GM11168 (cell line): Measurements from ENCODE around the gene ING5.

Experiments
- in situ Hi-C: fragments of 300-500 bp; cut with MboI; formaldehyde crosslinking; loops from one replicate; pipeline ENCODE4 v1.12.0; 2022; ENCODE audit warnings: low sequenced_read_pairs; ENCODE audit not compliant: unreplicated experiment

ING5 gene

DNA sequence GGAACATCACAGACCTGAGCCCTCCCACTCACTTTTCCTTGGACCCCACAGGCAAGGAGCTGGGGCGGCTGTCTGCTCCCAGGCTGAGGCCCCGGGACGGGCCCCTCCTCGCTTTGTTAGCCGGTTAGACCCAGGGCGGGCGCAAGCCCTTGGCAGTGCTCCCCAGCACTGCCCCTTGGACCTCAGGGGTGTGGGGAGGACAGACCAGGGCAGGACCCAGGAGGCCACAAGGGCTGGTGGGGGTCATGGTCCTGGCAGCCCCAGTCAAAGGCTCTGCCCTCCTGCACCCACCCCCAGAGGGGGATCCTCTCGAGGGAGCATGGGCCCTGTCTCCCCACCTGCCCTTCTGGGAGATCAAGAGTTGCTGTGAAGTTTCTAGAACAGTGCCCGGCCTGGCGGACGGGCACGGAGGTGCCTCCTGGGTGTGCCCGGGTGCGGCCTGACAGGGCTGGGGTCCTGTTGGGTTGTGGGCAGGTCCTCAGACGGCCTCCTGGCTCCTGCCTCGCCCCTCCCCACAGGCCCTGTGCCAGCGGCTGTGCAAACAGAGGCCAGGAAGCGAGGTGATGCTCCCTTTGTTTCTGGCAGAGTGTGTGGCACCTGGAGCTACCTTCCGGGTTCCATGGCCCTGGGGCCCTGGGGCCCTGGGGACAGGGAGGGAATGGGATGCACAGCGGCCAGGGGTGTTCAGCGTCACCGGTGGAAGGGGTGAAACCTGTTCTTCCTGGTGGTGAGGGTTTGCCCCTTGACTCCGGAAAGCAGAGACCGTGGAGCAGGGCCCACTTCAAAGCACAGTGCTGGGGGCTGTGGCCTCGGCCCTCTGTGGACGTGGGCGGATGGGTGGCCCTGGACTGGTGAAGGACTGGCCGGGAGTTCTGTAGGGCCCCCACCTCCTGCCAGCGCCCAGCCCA lies 71.9 kb downstream of the ING5 start:
- in situ Hi-C loops = no loop called here

DNA sequence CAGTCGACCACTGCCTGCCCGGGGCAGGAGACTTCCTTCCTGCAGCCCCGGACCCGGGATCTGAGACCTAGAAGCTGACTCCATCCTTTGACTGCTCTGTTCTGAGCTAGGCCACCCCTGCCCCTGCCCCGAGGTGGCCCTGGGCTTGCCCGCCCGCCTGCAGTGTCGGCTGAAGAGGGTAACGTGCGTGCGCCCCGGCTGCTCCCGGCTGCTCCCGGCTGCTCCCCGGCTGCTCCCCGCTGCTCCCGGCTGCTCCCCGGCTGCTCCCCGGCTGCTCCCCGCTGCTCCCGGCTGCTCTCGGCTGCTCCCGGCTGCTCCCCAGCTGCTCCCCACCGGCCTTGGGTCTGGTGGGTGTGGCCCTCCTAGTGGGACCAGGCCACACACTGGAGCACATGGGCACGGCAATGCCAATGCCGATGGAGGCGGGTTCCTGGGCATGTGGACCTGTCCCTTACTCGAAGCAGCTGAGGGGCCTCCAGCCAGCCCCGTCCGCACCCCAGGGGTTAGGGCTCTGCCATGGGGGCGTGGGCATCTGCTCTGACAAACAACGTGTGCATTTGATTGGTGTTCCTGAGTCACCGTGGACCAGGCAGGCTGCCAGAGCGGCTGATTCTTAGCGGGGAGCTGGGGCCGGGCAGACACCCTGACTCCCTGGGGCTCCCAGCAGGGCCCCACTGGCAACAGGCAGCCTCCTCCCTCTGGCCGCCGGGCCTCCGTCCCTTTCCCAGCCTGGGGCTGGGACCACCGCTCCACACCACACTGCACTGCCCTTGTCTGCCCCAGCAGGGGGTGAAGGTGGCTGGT lies 72.8 kb downstream of the ING5 start:
- in situ Hi-C loops = no loop called here

DNA sequence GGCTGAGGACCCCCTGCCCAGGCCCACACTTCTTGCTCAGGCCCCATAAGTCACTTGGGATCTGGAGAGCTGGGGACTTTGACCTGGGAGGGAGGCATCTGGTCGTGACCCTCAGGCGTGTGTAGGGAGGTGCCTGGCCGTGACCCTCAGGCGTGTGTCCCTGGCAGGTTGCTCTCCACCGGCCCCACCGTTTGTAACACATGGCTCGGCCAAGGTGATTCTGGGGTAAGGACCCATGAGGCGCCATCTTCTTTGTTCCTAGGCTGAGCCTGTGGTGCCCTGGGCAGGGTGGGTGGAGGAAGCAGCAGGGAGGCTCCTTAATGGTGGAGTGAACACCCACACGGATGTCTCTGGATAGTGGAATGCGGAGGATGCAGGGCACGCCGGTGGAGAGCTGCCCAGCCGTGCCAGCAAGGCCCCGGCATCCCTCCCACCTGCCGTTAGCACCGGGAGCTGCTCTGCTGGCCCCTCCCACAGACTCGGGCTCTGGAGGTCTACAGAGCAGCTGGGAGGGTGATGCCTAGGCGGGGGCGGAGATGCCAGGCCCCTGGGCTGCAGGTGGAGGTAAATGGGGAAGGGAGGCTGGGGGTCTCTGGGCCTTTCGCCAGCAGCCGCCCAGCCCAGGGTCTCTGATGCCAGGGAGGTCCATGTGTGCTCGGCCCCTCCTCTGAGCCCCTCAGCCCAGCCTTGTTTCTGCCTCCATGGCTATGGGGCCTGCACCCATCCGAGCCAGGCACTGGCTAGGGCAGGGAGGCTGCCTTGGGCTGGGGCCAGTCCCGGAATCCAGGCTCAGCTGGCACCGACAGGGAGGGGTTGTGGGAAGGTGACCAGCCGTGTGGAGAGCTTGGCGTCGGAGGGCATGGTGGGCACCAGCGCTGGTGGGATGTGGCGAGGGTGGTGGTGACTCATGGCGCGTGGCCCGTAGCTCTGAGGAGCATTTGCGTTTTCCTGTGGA lies 73.7 kb downstream of the ING5 start:
- in situ Hi-C loops = no loop called here

DNA sequence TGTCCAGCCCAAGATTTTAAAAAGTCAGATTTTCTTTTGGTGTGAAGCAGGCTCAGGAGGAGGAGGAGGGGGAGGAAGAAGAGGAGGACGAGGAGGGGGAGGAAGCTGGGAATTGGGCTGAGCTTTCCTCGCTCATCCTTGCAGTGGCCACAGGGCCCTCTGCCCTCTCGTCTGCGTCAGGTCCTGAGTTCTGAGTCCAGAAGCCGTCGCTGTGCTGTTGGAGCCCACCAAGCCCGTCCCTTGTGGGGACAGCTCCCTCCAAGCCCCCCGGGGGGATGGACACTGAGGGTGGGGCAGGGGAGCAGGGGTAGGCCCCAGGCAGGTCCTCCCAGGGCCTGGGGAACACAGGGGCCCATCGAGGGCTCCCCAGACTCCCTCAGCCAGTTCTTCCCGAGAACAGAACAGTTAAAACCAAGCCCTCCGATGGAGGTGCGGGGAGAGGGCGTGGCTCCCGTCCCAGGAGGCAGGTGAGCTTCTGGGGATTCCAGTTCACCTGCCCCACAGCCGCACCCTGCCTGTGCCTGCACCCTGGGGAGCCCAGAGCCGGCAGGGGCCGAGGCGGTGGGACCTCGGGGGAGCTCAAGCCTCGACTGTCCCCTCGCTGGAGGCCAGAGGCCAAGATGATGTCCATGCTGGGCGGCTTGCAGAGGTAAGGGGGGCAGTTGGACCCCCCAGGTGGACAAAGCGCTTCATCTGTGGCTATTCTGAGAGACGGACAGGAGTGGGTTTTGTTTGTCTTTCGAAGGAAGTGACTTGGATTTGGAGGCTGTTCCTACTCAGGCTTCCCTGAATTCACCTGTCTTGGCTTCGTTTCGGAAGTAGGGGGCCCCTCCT lies 74.7 kb downstream of the ING5 start, which contains the start of gene GAL3ST2:
Gene GAL3ST2 (plus strand): TSS at position 487 of the 834 bp plus-strand sequence. CDS start 134 bp downstream, at position 621.
- in situ Hi-C loops = no loop called here

DNA sequence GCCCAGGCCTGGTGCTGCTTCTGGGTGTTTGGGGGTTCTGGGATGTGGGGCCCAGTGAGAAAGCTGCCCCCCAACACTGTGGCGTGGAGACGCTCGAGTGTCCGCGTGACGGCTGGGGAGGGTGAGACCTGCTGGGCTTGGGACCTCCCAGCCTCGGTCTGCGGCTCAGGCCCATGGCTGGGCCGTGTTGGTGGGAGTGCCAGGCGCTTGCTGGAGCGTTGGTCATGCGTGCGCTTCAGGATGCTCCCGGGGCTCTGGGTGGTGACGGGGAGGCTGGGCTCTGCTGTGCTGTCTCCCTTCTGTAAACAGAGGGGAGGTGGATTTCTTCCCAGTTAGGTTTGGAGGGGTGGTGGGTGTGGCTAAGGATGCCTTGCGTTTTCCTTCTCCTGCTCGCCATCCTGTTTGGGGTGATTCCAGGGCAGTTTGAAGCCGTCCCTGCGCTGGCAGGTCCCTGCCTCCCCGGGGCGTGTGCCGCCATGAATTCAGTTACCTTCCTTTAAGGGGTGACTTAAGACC lies 75.4 kb downstream of the ING5 start:
- in situ Hi-C loops = no loop called here

DNA sequence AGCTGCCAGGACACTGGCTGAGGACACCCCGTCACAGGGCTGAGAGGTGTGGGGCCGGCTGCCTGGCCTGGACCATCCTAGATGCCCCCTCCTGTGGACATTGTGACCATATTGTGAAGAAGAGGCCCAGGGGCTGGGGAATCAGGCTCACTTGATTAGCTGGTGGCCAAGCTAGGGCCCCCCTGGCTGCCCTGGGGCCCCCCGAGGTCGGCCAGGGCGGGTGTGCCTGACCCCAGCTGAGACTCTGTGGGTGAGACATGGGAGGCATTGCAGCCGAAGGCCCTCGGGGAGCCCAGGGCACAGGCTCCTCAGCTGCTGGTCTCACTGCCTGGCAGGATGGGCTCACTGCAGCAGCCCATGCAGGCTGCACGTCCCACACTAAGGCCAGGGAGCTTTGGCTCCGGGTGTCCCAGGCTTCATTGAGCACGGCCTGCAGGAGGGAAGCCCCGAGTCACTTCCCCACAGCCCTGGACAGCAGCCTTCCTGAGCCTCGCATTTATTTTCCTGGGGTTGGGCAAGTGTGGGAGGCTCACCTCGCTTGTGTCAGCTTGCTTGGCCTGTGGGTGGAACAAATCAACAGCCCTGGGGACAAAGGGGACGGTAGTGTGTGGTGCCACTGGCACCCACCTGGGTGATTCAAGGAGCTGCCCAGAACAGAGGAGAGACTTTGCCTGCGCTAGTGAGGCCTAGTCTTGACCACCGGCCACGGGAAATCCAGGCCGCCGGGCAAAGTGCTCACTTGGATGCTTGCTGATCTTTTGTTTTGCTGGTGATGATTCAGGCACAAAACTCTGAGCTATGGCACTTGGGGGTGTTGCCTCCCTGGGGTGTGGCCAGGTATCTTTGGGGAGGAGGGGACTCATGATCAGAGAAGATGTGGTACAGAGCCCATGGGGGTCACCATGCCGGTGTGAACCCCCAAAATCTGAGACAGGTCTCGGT lies 76.1 kb downstream of the ING5 start:
- in situ Hi-C loops = no loop called here
